Fibroblast of the aortic adventitia (primary cell): ENCODE results near the gene FBRSL1. TPM values are rescaled to one million over a fixed set of nuclear protein-coding genes. Genes with fewer than 3 reads are reported as not detected.
A peak's percentile ranks its signal among the peaks of the same experiment; 100 is the strongest.

Experiments used
- DNase-seq: peaks from one replicate; pipeline ENCODE4 v3.0.0-alpha.2; 2010; ENCODE audit warnings: low read depth
- H3K4me3 ChIP-seq: 2 replicates; pipeline ENCODE4 v1.5.1; 2011; ENCODE audit warnings: low read depth, mild to moderate bottlenecking, control low read depth, low read length, moderate library complexity
- total RNA-seq: library from RNA; depleted of rRNA; stranded (reverse); fragments of >200 nt; gene quantifications from 2 replicates; pipeline ENCODE4 v1.2.3, GENCODE V29; 2012; ENCODE audit warnings: low replicate concordance
- TF ChIP-seq, protein P1 (sequence below): IDR thresholded peaks from 2 replicates; pipeline ENCODE4 v1.5.1; 2011; ENCODE audit warnings: mild to moderate bottlenecking, low read length, control low read depth, inconsistent platforms; ENCODE audit not compliant: insufficient read depth

FBRSL1 gene
- total RNA-seq, 1 donor: 5.2 TPM

DNA sequence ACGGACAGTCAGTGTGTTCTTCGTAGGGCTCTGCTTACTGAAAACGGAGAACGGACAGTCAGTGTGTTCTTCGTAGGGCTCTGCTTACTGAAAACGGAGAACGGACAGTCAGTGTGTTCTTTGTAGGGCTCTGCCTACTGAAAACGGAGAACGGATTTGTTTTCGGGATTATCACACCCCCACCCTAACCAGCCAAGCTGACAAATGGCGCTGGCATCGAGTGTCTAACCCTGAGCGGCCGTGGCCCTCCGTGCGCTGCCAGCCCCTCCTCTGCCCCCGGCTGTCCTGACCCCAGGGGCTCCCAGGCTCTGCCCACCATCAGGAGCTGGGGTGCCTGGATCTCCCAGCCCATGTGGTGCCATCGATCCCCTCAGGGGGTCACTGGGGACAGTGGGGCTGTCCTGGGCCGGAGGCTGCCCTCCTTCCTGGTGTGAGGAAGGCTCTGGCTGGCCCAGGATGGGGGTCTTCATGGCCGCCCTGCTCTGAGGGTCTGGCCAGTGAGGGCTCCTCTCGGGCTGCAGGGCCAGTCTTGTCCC, 57.3 kb downstream of the FBRSL1 start:
- no peak overlapping the region for H3K4me3 ChIP-seq
- no peak for DNase-seq
- TF ChIP-seq, protein P1, sequence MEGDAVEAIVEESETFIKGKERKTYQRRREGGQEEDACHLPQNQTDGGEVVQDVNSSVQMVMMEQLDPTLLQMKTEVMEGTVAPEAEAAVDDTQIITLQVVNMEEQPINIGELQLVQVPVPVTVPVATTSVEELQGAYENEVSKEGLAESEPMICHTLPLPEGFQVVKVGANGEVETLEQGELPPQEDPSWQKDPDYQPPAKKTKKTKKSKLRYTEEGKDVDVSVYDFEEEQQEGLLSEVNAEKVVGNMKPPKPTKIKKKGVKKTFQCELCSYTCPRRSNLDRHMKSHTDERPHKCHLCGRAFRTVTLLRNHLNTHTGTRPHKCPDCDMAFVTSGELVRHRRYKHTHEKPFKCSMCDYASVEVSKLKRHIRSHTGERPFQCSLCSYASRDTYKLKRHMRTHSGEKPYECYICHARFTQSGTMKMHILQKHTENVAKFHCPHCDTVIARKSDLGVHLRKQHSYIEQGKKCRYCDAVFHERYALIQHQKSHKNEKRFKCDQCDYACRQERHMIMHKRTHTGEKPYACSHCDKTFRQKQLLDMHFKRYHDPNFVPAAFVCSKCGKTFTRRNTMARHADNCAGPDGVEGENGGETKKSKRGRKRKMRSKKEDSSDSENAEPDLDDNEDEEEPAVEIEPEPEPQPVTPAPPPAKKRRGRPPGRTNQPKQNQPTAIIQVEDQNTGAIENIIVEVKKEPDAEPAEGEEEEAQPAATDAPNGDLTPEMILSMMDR: no peak

DNA sequence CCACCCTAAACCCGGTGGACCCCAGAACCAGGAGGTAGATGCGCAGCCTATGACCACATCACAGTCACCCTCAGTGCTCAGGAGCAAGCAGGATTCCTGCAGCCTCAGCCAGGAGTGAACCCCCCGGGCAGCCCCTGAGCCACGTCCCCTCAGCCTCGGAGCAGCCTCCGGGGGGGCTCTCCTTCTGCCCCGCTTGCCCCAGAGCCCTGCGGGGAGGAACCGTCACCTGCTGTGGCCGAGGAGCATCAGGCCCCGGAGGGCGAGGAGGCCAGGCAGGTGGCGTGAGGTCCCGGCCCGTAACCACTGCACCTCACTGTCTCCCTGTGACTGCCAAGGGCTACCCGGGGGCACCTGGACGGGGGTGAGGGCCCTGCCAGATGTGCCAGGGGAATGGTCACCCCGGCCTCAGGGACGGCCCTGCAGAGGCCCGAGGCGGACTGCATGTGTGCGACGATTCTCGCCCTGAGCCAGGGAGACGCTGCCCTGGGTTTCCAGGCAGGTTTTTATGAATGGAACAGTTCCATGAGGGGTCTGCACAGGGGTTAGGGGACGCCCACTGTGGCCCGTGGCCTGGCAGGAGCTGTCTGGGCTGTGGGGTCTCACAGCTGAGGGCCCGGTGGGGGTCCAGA, 58.6 kb downstream of the FBRSL1 start:
- DNase-seq: no peak
- TF ChIP-seq, protein P1: no peak
- H3K4me3 ChIP-seq: no peak overlapping the region

DNA sequence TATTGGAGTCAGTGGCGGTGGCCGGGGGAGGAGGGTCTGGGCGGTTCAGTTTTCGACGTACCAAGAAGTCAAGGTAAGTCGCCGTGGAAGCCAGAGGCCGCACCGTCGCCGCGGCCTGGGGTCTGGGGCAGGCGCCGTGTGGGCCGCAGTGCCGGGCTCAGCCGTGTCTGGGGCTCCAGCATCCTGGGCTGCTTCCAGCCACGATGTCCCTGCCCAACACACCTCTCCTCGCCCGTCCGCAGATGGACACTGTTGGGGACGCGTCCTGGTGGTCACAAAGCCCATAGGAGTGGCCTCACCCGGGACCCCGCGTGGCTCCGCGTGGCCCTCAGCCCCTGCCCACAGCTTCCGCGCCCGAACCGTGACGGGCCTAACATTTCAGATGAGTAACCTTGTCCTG, 59.1 kb downstream of the FBRSL1 start:
- TF ChIP-seq, protein P1: no peak
- no peak overlapping the region for H3K4me3 ChIP-seq
- DNase-seq: no peak

DNA sequence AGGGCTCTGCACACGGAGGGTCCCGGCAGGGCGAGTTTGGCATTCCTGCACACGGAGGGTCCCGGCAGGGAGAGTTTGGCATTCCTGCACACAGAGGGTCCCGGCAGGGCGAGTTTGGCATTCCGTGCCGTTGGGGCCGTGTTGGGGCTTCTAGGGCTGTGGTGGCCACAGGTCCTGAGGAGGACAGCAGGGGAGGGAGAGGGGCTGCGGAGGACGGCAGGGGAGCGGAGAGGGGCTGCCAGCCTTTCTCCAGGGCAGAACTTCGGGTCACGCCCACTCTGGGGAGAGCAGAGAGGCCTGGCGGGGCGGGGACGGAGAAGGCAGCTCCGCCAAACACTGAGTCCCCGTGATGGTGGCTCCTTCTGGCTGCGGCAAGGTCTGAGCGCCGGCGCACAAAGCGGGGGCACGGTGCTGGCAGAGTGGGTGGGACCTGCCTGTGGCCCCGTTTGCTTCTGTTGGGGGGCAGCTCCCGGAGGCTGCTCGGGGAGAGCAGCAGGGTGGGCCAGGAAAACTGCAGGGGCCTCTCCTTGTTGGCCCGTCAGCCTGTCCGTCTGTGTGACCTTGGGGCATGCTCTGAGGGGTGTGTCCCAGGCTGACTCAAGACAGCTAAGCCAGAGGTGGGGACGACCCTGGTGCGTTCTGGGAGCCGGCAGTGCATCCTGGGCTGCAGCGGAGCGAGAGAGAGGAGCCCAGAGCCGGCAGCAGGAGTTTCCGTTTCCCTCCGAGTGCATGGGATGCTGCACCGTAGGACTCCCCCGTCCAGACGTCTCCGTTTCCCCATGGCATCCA, 60.3 kb downstream of the FBRSL1 start:
- peak; percentile 44 for DNase-seq
- TF ChIP-seq, protein P1: no peak

DNA sequence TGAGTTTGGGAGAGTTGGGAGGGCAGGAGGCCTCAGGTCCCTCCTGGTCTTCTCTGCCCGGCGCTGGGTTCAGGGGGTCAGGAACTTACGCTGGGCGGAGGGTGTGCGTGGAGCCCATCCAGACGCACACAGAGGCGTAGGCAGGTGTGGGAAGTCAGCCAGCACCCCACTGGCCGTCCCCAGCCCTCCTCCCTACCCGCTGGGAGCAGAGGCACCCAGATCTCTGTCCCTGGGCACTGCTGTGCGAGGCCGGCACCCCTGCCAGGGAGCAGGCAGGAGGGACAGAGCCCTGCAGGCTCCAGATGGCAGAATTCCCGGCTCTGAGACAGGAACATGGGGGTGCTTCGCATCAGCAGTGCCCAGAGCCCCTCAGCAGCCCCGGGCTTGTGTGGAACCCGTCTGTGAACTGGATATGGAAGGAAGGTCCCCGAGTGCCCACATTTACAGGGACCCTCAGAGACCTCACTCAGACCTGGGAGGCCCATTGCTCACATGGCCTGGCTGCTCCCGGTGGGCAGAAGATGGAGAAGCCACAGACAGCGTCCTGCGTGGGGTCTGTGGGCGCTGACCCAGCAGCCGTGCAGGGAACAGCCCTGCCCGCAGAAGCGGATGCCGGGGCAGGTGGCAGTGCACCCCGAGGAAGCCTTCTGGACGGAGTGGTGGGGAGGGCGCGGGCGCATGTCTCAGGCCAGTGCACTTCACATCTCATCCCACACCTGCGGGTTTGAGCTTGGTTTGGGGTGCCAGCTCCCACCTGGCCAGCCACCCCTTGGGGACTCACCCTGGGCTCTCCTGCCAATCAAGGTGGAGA, 61.1 kb downstream of the FBRSL1 start:
- DNase-seq: no peak
- TF ChIP-seq, protein P1: no peak
- no peak overlapping the region for H3K4me3 ChIP-seq

More for the DNA sequence above, 60.3 kb downstream of the FBRSL1 start:
- H3K4me3 ChIP-seq: no peak overlapping the region

DNA sequence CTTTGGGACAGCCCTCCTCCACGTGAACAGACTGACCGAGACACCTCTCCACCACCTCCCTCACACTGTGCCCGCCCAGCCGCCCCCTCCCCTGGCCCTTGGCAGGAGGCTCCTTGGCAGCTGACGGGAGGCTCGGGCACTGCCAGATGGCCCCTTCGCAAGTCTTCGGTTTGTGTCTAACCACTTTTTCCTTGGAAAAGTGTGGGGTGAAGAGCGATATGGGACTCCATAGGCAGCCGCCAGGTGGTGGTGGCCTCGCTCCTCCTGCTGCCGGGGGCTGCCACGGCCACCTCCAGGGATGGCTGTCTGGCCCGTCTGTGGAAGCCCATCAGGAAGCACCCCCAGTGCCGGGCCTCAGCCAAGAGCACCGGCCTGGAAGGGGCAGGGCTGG, 61.7 kb downstream of the FBRSL1 start:
- TF ChIP-seq, protein P1: no peak
- no peak overlapping the region for H3K4me3 ChIP-seq
- no peak for DNase-seq
